ENCODE data around the gene SLC4A7.
"Not testable (repeated sequence)": the region's sequence is repeated elsewhere in the genome, so short reads cannot be mapped to it uniquely, and the experiment has no call there.

The SLC4A7 gene

DNA sequence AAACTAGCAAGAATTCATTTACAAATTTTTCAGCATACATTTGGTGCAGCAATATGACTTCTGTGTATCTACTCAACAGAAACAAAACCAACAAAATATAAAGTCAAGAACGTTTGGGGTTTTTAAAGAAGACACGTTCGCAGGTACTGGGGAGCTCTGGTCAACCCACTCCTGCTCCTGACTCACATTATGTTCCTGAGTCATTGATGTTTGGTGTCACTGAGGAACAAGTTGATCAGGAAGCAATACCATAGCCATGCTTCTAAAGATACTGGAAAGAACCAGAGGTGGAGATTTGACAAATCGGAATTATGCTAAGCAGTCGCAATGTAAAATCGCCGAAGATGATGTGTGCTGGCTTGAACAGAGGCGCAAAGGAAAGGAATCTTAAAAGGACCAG, 22.0 kb downstream of the SLC4A7 start:
- Mint-ChIP-seq H3K4me3 (no peak overlapping the region), H3K9me3 (no peaks in the 10 kb centered on the region), H3K4me1 (peaks cover 8% of the 10 kb centered on the region), H3K27me3 (no peaks in the 10 kb centered on the region), H3K27ac (no peak overlapping the region)
- no peak for DNase-seq
- ATAC-seq: no peak

DNA sequence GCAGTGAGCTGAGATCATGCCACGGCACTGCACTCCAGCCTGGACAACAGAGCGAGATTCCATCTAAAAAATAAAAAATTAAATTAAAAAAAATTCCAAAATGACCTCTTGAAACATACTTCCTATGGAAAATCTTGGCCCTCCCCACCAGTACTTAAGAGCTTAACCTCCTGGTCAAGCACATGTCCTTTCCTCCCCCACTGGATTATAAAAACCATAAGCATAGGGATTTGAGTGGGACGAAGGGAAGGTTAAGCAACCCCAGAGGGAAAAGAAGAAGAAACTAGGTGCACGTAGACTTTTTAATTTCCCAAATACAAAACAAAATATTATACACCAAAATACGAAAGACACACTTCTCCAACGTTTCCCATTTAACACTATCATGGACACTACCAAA, 25.3 kb downstream of the SLC4A7 start:
- no peak overlapping the region for H3K4me3 Mint-ChIP-seq
- H3K27ac Mint-ChIP-seq: no peak overlapping the region
- ATAC-seq (no peak), DNase-seq (no peak)
- no peaks in the 10 kb centered on the region for H3K27me3 Mint-ChIP-seq
- peaks cover 34% of the 10 kb centered on the region for H3K4me1 Mint-ChIP-seq
- no peaks in the 10 kb centered on the region for H3K9me3 Mint-ChIP-seq

GRCh38 chr3:27456554-27456953, 27.6 kb downstream of the SLC4A7 start:
- Mint-ChIP-seq H3K9me3 (no peaks in the 10 kb centered on the region), H3K27me3 (no peaks in the 10 kb centered on the region), H3K4me1 (peaks cover 49% of the 10 kb centered on the region), H3K27ac (no peak overlapping the region), H3K4me3 (no peak overlapping the region)
- DNase-seq: no peak
- no peak for ATAC-seq

DNA sequence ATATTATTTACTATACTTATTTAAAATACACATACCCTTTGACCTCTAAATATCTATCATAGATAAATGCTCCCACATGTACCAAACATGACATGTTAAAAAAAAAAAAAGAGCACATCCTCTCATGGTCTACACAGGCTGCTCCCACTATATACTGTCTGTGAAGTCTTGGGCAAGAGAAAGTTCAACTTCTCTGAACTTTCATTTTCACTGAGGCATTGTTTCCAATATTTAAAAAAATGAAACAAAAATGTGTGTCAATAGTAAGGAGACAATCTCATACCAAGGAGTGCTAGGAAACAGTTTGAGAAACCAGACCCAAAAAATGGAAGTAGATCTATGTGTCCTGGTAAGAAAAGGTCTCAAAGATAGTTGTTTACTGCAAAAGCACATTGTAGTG, 29.3 kb downstream of the SLC4A7 start:
- H3K27me3 Mint-ChIP-seq: no peaks in the 10 kb centered on the region
- DNase-seq: no peak
- peak; percentile 86 for ATAC-seq
- peak overlapping the region; percentile 10 to 63 for H3K27ac Mint-ChIP-seq
- H3K9me3 Mint-ChIP-seq: no peaks in the 10 kb centered on the region
- peaks cover 47% of the 10 kb centered on the region for H3K4me1 Mint-ChIP-seq
- peak overlapping the region; percentile 48 to 52 for H3K4me3 Mint-ChIP-seq

GRCh38 chr3:27454461-27454860, 29.7 kb downstream of the SLC4A7 start:
- DNase-seq: no peak
- Mint-ChIP-seq H3K27ac (peak overlapping the region; percentile 13 to 60), H3K9me3 (no peaks in the 10 kb centered on the region), H3K4me1 (peaks cover 47% of the 10 kb centered on the region), H3K27me3 (no peaks in the 10 kb centered on the region), H3K4me3 (peak overlapping the region; percentile 33 to 48)
- ATAC-seq: peak; percentile 42

DNA sequence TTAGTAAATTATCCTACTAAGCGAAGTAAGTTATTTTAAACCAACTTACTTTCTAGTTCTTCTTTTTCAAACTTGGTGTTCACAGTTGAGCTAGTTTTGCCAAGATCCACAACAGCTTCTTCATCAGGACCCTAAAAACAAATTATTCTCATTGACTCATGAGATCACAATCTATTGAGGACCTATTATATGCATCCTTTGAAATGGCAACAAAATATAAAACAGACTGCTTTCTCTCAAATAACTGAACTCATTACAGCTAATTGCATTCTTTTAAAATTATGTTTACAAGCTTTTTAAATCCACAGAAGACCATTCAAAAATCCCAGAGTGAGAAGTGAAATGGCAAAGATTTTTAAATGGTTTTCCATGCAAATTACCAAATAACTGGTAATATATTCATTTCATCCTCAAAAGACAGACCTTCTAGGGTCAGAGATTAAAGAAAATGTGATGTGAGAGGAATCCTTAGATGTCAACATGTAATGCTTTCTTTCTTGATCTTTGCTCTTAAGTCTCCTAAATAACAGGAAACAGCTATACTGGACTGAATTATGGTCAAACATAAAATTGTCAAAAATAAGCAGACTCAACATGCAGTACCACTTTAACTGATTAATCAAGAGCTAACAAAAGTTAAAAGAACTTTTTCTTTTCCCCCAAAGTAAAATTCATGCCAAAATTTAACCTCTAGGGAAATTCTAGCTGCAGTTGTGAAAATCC, 31.7 kb downstream of the SLC4A7 start:
- Mint-ChIP-seq H3K9me3 (no peaks in the 10 kb centered on the region), H3K4me1 (peaks cover 47% of the 10 kb centered on the region), H3K27me3 (no peaks in the 10 kb centered on the region), H3K27ac (no peak overlapping the region), H3K4me3 (no peak overlapping the region)
- ATAC-seq: no peak
- DNase-seq: no peak

DNA sequence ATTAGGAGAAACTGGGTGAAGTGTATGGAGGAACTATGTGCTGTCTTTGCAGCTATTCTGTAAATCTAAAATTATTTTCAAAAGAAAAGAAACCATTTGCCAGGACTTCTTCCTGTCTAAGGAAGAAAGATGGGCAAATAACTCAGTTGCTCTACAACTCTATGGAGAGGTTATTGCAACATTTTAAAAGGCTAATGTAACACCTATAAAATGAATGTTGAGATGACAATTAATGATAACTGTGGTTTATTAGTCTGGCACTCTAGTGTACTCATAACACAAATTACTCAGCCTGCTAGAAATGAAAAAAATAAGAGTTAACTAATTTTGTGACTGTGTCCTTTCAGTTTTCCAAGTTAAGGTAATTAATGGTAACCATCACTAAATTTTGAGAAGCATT, 32.3 kb downstream of the SLC4A7 start:
- H3K4me1 Mint-ChIP-seq: peaks cover 47% of the 10 kb centered on the region
- H3K9me3 Mint-ChIP-seq: no peaks in the 10 kb centered on the region
- no peak overlapping the region for H3K4me3 Mint-ChIP-seq
- no peak for DNase-seq
- ATAC-seq: no peak
- H3K27me3 Mint-ChIP-seq: no peaks in the 10 kb centered on the region
- no peak overlapping the region for H3K27ac Mint-ChIP-seq

DNA sequence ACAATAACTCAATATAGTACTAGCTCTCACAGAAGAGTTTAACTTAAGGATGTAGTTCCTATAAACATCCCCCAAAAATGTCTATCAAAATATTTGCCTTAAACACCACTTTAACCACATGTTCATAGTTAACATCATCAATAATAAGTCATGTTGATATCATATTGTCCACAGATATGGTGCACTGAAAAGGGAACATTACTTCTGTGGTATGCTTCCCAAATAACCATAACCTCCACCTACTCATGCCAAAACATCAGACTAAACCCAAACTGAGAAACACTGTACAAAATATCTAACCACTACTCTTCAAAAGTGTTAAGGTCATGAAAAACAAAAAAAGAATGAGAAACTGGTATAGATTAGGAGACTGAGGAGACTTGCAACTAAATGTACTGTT, 32.9 kb downstream of the SLC4A7 start:
- Mint-ChIP-seq H3K4me3 (no peak overlapping the region), H3K4me1 (peaks cover 42% of the 10 kb centered on the region), H3K27me3 (no peaks in the 10 kb centered on the region), H3K27ac (no peak overlapping the region), H3K9me3 (no peaks in the 10 kb centered on the region)
- ATAC-seq (no peak), DNase-seq (no peak)

DNA sequence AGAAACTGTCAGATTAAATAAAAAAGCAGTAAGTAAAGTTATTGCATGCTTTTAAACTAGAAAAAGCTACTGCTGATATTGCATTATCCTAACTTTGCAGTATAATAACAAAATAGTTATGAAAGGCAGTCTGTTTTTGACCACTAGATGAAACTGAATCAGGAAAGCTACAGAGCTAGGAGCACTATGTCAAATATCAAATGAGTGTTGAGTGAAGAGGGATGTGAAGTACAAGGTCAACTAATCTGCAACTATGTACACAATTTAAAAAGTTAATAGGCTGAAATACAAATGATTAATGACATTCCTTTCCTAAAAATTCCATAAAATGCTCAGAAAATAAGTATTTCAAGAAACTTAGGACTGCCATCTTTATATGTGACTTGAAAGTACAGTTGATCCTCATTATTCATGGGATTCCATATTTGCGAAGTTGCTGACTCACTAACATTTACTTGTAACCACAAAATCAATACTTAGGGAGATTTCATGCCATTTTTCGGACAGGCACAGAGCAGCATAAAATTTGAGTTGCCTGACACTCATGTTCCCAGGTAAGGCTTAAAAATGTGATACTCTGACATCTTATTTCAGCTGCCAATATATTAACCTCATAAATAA, 34.5 kb downstream of the SLC4A7 start:
- peaks cover 28% of the 10 kb centered on the region for H3K4me1 Mint-ChIP-seq
- no peak for ATAC-seq
- H3K27ac Mint-ChIP-seq: no peak overlapping the region
- no peaks in the 10 kb centered on the region for H3K27me3 Mint-ChIP-seq
- no peak for DNase-seq
- H3K4me3 Mint-ChIP-seq: no peak overlapping the region
- no peaks in the 10 kb centered on the region for H3K9me3 Mint-ChIP-seq

DNA sequence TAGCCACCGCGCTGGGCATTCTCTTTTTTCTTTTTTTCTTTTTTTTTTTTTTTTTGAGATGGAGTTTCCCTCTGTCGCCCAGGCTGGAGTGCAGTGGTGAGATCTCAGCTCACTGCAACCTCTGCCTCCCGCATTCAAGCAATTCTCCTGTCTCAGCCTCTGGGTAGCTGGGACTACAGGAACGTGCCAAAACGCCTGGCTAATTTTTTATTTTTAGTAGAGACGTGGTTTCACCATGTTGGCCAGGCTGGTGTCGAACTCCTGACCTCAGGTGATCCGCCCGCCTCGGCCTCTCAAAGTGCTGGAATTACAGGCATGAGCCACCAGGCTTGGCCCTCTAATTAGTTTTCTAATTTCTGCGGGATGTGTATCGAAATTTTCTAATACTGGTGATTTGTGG, 41.2 kb downstream of the SLC4A7 start:
- not testable (repeated sequence) for ATAC-seq, H3K27me3 Mint-ChIP-seq, H3K4me1 Mint-ChIP-seq, H3K4me3 Mint-ChIP-seq, DNase-seq
- peaks cover 0 to 19% of the 10 kb centered on the region in 2 donors for H3K9me3 Mint-ChIP-seq
- H3K27ac Mint-ChIP-seq: peak overlapping the region in 1 of 2 donors; percentile 82

DNA sequence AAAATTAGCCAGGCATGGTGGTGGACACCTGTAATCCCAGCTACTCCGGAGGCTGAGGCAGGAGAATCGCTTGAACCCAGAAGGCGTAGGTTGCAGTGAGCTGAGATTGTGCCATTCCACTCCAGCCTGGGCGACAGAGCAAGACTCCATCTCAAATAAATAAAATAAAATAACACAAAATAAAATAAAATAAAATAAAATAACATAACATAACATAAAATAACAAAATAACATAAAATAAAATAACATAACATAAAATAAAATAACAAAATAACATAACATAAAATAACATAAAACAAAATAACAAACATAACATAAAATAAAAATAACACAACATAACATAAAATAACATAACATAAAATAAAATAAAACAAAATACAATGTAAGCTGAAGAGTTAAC, 45.8 kb downstream of the SLC4A7 start:
- not testable (repeated sequence) for ATAC-seq, H3K27me3 Mint-ChIP-seq

GRCh38 chr3:27431116-27431515, 53.1 kb downstream of the SLC4A7 start:
- H3K4me1 Mint-ChIP-seq: no peaks in the 10 kb centered on the region
- no peak overlapping the region for H3K27ac Mint-ChIP-seq
- DNase-seq (no peak), ATAC-seq (no peak)
- H3K4me3 Mint-ChIP-seq: no peak overlapping the region
- H3K9me3 Mint-ChIP-seq: no peaks in the 10 kb centered on the region
- no peaks in the 10 kb centered on the region for H3K27me3 Mint-ChIP-seq

More for the DNA sequence above, 45.8 kb downstream of the SLC4A7 start:
- H3K27ac Mint-ChIP-seq, H3K4me3 Mint-ChIP-seq, DNase-seq, H3K4me1 Mint-ChIP-seq: not testable (repeated sequence)
- peaks cover 0 to 19% of the 10 kb centered on the region in 2 donors for H3K9me3 Mint-ChIP-seq

DNA sequence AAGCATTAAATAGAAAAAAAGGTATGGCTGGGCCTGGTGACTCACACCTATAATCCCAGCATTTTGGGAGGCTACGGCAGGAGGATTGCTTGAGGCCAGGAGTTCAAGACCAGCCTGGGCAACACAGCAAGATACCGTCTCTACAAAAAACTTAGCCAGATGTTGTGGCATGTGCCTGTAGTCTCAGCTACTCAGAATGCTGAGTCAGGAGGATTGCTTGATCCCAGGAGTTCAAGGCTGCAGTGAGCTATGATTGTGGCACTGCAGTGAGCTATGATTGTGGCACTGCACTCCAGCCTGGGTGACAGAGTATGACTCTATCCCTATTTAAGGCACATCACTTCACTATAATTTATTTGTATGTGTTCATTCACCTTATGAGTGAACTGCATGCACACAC, 54.3 kb downstream of the SLC4A7 start:
- Mint-ChIP-seq H3K27me3 (no peaks in the 10 kb centered on the region), H3K27ac (no peak overlapping the region), H3K9me3 (no peaks in the 10 kb centered on the region), H3K4me1 (no peaks in the 10 kb centered on the region), H3K4me3 (no peak overlapping the region)
- DNase-seq (no peak), ATAC-seq (no peak)

DNA sequence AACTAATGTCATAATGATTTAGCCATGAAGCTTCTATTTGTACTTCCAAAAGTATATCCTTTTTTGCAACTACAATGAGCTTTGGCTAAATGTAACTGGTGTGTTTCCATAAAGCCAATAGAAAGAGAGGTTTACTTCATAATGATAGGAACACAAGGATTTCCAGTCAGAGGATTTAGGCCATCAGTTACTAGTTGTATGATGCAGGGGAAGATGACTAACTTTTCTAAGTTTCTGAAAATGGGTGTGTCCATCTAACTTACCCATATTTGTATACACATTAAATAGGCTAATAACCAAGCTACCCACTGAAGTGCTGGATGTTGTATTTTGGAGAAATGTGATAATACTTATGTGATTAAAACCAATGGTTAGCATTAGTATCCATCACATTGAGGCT, 55.7 kb downstream of the SLC4A7 start:
- H3K4me1 Mint-ChIP-seq: no peaks in the 10 kb centered on the region
- no peaks in the 10 kb centered on the region for H3K9me3 Mint-ChIP-seq
- no peak overlapping the region for H3K4me3 Mint-ChIP-seq
- H3K27ac Mint-ChIP-seq: no peak overlapping the region
- DNase-seq (no peak), ATAC-seq (no peak)
- H3K27me3 Mint-ChIP-seq: no peaks in the 10 kb centered on the region

GRCh38 chr3:27426926-27427325, 57.3 kb downstream of the SLC4A7 start:
- ATAC-seq (no peak), DNase-seq (no peak)
- no peaks in the 10 kb centered on the region for H3K4me1 Mint-ChIP-seq
- no peak overlapping the region for H3K27ac Mint-ChIP-seq
- no peaks in the 10 kb centered on the region for H3K9me3 Mint-ChIP-seq
- no peak overlapping the region for H3K4me3 Mint-ChIP-seq
- no peaks in the 10 kb centered on the region for H3K27me3 Mint-ChIP-seq

DNA sequence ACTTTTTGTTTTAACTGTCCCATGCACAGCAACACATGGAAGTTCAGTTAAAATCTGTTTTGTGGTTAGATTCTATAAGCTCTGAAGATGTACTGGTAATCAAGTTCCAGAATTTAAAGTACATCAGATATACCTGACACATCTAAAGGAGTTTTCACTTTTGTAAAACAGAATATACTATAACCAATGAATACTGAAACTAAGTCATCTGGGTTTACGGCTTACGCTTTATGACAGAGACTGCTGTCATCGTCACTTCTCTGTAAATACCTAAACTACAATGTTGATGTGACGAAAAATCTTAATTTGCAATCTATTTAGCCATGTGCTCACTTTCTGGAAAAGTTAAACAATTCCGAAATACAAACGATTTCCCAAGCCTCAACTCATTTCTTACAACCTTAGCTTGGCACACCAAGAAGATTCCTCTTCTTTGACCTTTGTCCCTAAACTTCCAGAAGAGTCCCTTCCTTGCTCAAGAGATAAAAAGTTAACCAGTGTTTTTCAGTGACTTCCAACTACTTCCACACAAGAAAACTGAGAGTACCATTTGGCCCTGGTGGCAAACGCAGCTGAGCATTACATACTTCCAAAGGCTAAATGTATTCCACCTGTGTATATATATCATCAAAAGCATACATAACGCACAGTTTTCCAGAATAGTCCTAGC, 58.2 kb downstream of the SLC4A7 start:
- Mint-ChIP-seq H3K4me1 (no peaks in the 10 kb centered on the region), H3K27me3 (no peaks in the 10 kb centered on the region), H3K9me3 (no peaks in the 10 kb centered on the region), H3K4me3 (no peak overlapping the region), H3K27ac (no peak overlapping the region)
- no peak for ATAC-seq
- no peak for DNase-seq
